C4-2B (cell line): ENCODE measurements around the gene AKR1C3.
"Not testable (repeated sequence)": the region's sequence is repeated elsewhere in the genome, so short reads cannot be mapped to it uniquely, and the experiment has no call there.

Experiments used
- H3K27ac ChIP-seq: fragments of 450-650 bp; 2 replicates; pipeline ENCODE4 v1.5.1; 2017
- ZFX ChIP-seq: fragments of 450-650 bp; IDR thresholded peaks from 2 replicates; pipeline ENCODE4 v1.6.1; 2017
- TF ChIP-seq, protein P1 (sequence below): fragments of 450-650 bp; conservative IDR thresholded peaks from 2 replicates; pipeline ENCODE4 v1.5.1; 2017; ENCODE audit warnings: mild to moderate bottlenecking

AKR1C3 gene

DNA sequence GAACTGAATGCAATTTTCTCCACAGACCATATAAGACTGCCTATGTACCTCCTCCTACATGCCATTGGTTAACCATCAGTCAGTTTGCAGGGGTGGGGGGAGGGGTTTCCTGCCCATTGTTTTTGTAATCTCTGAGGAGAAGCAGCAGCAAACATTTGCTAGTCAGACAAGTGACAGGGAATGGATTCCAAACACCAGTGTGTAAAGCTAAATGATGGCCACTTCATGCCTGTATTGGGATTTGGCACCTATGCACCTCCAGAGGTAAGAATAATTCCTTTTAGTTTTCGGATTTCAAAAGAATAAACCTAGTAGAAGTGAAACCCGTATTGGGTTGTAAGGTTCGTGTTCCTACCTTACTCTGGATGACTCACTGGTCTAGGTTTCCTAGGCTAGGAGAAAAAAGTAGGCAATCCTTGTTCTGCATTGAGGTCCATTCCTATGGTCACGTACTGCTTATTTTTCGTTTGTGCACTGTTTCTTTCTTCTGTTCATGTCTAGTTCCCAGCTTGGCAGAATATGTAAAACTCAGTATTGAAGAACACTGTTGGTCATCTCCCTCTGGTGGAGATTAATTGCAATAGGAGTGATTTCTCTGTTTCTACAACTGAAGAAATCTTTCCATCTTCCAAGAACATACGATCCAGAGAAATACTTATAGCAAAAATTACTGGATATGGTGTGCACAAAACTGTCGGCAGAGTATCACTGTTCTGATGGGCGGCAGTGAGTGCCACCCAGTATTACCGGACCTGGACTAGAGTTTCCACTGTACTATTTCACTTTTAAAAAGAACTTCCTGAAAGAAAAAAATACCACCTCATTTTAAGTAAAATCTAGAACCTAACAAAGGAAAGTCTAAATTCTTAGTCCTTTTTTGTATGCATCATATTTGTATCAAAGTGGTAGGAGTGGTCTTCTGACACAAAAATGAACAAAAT, at the start of gene AKR1C3:
Gene AKR1C3 (plus strand): TSS at position 150 of the 941 bp plus-strand sequence. CDS start 31 bp downstream, at position 181.
- no peak within 1 kb of the TSS for H3K27ac ChIP-seq
- TF ChIP-seq, protein P1, sequence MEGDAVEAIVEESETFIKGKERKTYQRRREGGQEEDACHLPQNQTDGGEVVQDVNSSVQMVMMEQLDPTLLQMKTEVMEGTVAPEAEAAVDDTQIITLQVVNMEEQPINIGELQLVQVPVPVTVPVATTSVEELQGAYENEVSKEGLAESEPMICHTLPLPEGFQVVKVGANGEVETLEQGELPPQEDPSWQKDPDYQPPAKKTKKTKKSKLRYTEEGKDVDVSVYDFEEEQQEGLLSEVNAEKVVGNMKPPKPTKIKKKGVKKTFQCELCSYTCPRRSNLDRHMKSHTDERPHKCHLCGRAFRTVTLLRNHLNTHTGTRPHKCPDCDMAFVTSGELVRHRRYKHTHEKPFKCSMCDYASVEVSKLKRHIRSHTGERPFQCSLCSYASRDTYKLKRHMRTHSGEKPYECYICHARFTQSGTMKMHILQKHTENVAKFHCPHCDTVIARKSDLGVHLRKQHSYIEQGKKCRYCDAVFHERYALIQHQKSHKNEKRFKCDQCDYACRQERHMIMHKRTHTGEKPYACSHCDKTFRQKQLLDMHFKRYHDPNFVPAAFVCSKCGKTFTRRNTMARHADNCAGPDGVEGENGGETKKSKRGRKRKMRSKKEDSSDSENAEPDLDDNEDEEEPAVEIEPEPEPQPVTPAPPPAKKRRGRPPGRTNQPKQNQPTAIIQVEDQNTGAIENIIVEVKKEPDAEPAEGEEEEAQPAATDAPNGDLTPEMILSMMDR = peak; percentile 78
- no peak for TF ChIP-seq ZFX

DNA sequence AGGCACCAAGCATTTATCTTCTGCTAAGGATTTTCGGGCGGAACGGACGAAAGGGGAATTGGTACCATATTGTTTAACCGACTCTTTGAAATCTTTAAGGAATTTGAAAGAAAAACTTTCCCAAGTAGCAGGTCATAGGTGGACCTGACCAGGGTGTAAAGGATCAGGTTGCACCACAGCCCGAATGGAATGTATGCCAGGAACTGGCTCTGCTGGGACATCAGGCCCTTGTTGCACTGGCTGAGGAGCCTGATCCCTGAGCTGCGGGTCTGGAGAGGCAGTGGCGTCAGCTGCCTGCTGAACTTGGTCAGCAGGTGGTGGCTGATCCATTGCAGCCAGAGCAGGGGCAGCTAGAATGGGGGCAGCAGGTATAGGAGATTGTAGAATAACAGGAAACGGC, 49.1 kb upstream of the AKR1C3 start:
- no peak overlapping the region for H3K27ac ChIP-seq
- no peak for TF ChIP-seq ZFX
- TF ChIP-seq, protein P1 = no peak

DNA sequence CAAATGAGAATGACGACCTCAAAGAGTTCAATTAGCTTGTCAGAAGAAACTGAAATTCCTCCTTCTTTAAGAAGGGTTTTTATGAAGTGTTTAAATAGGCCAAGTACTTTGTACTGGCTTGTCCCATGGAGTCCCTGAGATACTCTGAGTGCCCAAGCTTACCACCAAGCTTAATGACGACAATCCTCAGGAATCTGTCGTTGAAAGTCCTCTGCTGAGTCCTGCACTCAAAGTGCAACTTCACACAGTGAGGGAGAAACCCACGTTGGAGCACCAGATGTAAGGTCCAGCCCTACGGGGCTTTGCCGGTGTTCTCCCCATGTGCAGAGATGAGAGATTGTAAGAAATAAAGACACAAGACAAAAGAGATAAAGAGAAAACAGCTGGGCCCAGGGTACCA, 47.8 kb upstream of the AKR1C3 start:
- H3K27ac ChIP-seq = no peak overlapping the region; the same call in 1 of the 2 replicates
- TF ChIP-seq, protein P1 = no peak
- no peak for TF ChIP-seq ZFX

DNA sequence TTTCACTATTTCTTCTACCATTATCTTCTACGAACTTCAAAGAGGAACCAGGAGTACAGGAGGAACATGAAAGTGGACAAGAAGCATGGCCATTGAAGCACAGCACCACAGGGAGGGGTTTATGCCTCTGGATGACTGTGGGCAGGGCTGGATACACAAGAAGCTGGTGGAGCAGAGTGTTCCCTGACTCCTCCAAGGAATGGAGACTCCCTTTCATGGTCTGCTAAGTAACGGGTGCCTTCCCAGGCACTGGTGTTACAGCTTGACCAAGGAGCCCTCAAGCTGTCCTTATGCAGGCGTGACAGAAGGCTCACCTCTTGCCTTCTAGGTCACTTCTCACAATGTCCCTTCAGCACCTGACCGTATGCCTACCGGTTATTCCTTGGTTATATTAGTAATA, 47.2 kb upstream of the AKR1C3 start:
- H3K27ac ChIP-seq = not testable (repeated sequence)

DNA sequence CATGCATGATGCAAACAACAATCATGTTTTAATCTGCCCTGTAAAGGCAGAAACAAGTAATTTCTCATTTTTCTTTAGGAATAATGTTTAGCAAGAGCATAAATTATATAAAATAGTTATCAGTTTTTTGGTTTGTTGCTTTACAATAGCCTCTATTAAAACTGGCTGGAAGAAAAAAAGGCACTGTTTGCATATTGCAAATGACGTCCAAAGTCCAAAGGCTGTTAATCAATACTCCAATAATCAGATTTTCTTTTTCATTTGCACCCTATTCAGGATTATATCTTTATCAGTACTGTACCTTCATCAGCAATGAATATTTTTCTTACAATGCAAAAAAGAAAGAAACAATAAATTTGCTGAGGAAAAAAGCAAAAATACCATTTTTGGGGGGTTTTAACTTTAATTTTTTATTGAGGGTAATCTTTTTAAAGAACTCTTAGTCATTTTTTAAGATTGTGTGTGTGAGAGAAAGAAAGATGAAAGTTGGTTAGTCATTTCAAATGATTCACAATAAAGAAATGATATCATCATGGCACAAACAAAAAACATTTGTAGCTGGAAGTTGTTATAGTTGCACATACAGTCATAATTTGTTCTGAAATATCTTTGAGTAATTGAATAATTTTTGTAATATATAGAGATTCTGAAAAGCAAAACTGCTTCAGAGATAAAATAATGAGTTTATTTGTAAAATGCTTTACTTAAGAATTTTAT, 46.1 kb upstream of the AKR1C3 start:
- no peak overlapping the region for H3K27ac ChIP-seq
- no peak for TF ChIP-seq ZFX

DNA sequence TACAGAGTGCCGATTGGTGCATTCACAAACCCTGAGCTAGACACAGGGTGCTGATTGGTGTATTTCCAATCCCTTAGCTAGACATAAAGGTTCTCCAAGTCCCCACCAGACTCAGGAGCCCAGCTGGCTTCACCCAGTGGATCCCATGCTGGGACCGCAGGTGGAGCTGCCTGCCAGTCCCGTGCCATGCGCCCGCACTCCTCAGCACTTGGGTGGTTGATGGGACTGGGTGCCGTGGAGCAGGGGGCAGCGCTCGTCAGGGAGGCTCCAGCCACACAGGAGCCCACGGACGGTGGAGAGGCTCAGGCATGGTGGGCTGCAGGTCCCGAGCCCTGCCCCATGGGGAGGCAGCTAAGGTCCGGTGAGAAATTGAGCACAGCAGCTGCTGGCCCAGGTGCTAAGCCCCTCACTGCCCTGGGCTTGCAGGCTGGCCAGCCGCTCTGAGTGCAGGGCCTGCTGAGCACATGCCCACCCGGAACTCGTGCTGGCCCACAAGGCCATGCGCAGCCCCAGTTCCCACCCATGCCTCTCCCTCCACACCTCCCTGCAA, 41.2 kb upstream of the AKR1C3 start:
- H3K27ac ChIP-seq = not testable (repeated sequence)

DNA sequence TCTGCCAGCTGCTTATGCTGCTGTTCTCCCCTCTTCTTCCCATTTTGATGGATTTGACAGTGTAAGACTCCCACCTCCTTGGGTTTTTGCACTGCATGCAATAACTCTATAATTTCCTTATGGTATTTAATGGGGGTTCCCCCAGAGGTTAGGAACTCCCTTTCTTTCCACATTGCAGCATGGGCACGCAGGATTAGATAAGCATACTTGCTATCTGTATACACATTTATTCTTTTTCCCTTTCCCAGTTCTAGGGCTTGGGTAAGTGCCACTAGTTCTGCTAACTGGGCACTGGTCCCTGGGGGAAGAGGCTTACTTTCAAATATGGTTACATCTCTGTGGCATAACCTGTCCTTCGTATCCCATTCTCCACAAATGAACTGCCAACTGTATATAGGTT, 39.4 kb upstream of the AKR1C3 start:
- not testable (repeated sequence) for H3K27ac ChIP-seq

DNA sequence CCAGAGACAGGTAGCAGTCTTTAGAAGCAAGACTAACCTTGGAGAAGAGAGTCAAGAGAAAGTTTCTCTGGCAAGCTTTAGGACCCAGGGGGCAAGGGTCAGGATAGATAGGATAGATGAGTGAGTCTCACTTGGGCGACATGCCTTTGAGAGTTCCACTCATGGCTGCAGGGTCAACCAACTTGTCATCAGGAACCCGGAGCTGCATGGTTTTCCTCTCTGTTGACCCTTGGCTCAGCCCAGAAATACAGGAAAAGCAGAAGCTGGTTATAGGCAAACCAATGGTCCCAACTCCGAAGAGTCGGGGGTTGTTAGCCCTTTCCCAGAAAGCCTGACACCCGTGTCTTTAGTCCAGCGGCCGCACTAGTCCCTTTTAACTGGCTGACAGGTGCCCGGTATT, 34.9 kb upstream of the AKR1C3 start:
- H3K27ac ChIP-seq = not testable (repeated sequence)

DNA sequence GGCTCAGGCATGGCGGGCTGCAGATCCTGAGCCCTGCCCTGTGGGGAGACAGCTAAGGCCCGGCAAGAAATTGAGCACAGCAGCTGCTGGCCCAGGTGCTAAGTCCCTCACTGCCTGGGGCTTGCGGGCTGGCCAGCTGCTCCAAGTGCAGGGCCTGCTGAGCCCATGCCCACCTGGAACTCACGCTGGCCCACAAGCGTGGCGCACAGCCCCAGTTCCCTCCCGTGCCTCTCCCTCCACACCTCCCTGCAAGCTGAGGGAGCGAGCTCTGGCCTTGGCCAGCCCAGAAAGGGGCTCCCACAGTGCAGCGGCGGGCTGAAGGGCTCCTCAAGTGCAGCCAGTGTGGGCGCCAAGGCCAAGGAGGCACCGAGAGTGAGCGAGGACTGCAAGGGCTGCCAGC, 33.4 kb upstream of the AKR1C3 start:
- not testable (repeated sequence) for H3K27ac ChIP-seq

DNA sequence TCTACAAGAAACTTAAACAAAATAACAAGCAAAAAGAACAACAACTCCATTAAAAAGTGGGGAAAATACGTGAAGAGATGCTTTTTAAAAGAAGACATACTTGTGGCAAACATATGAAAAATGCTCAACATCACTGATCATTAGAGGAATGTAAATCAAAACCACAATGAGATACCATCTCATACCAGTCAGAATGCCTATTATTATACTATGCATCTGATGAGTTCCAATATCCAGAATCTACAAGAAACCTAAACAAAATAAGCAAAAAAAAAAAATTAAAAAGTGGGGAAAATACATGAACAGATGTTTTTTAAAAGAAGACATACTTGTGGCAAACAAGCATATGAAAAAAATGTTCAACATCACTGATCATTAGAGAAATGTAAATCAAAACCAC, 29.6 kb upstream of the AKR1C3 start:
- H3K27ac ChIP-seq = no peak overlapping the region

More for the DNA sequence above, 29.6 kb upstream of the AKR1C3 start:
- no peak for TF ChIP-seq ZFX
- TF ChIP-seq, protein P1 = no peak
